PC-9 (cell line): ENCODE measurements around the gene ASB6. TPM values are rescaled to one million over a fixed set of nuclear protein-coding genes. Genes with fewer than 3 reads are reported as not detected.

Experiments
- BruUV-seq: library from RNA; stranded (reverse); fragments of 400-500 nt; replicated peaks from 2 replicates; lab custom pipeline; 2021; lab: Mats Ljungman, UMichigan
- CTCF ChIA-PET: fragments of 300-600 bp; sonication (Branson Sonifier 250); formaldehyde crosslinking; loops from one replicate; lab custom pipeline; 2022; ENCODE audit warnings: antibody characterized with exemption; lab: Charles Lee
- POLR2A ChIA-PET: fragments of 300-600 bp; sonication (Branson Sonifier 250); formaldehyde crosslinking; loops from one replicate; lab custom pipeline; 2022; ENCODE audit warnings: antibody characterized with exemption; ENCODE audit not compliant: unreplicated experiment; lab: Charles Lee
- DNase-seq, 2 experiments: peaks; one replicate each; pipeline versions ENCODE4 v3.0.0 to v3.0.0-alpha.2; 2015 to 2022; ENCODE audit warnings: mixed read lengths in 1 of 2
- H2AFZ ChIP-seq: fragments of 200-600 bp; sonication (generic); 2 replicates; pipeline ENCODE4 v1.8.1; 2017; ENCODE audit warnings: antibody characterized with exemption
- H3F3A ChIP-seq: fragments of 200-600 bp; sonication (generic); 2 replicates; pipeline ENCODE4 v1.8.1; 2017; ENCODE audit warnings: antibody characterized with exemption, mild to moderate bottlenecking, low read depth; ENCODE audit not compliant: insufficient read depth
- H3K27ac ChIP-seq: fragments of 200-600 bp; sonication (generic); 2 replicates; pipeline ENCODE4 v1.6.1; 2016; ENCODE audit warnings: mixed run types
- H3K27me3 ChIP-seq: fragments of 200-600 bp; sonication (generic); 2 replicates; pipeline ENCODE4 v1.6.1; 2016; ENCODE audit warnings: low read depth, mixed run types; ENCODE audit not compliant: insufficient read depth
- H3K36me3 ChIP-seq: fragments of 200-600 bp; sonication (generic); 2 replicates; pipeline ENCODE4 v1.6.1; 2016; ENCODE audit warnings: low read depth, mixed run types
- H3K4me1 ChIP-seq: fragments of 200-600 bp; sonication (generic); replicated peaks from 2 replicates; pipeline ENCODE4 v1.6.1; 2016; ENCODE audit warnings: mixed run types; ENCODE audit not compliant: insufficient read depth
- H3K4me2 ChIP-seq: fragments of 200-600 bp; sonication (generic); 2 replicates; pipeline ENCODE4 v1.6.1; 2017; ENCODE audit warnings: mixed run types
- H3K4me3 ChIP-seq: fragments of 200-600 bp; sonication (generic); 2 replicates; pipeline ENCODE4 v1.6.1; 2016; ENCODE audit warnings: mixed run types
- H3K79me2 ChIP-seq: fragments of 200-600 bp; sonication (generic); 2 replicates; pipeline ENCODE4 v1.6.1; 2017; ENCODE audit warnings: low read depth, mixed run types
- H3K9me2 ChIP-seq: fragments of 200-600 bp; sonication (generic); 2 replicates; pipeline ENCODE4 v1.8.1; 2017; ENCODE audit warnings: mild to moderate bottlenecking; ENCODE audit not compliant: insufficient read depth
- H3K9me3 ChIP-seq: fragments of 200-600 bp; sonication (generic); 2 replicates; pipeline ENCODE4 v1.8.1; 2016; ENCODE audit warnings: low read depth; ENCODE audit not compliant: insufficient read depth
- H4K20me1 ChIP-seq: fragments of 200-600 bp; sonication (generic); 2 replicates; pipeline ENCODE4 v1.8.1; 2017; ENCODE audit not compliant: insufficient read depth
- EZH2 ChIP-seq: fragments of 200-600 bp; sonication (generic); IDR thresholded peaks from 2 replicates; pipeline ENCODE4 v1.8.0; 2017; ENCODE audit warnings: antibody characterized with exemption, low read depth
- intact Hi-C: fragments of 100-400 bp; cut with micrococcal nuclease; formaldehyde crosslinking; loops from one replicate; pipeline ENCODE4 v1.10.0; 2022; ENCODE audit not compliant: unreplicated experiment
- total RNA-seq: library from RNA; stranded (reverse); gene quantifications from 2 replicates; pipeline ENCODE4 v1.2.3, GENCODE V29; 2021
- TF ChIP-seq, protein P1 (sequence below): fragments of 200-600 bp; sonication (generic); conservative IDR thresholded peaks from 2 replicates; pipeline ENCODE4 v1.6.1; 2017; ENCODE audit warnings: mixed run types, antibody characterized with exemption, mild to moderate bottlenecking, moderate library complexity

Gene ASB6
- total RNA-seq, 1 experiment from 2014 or later = 20.2 TPM

DNA sequence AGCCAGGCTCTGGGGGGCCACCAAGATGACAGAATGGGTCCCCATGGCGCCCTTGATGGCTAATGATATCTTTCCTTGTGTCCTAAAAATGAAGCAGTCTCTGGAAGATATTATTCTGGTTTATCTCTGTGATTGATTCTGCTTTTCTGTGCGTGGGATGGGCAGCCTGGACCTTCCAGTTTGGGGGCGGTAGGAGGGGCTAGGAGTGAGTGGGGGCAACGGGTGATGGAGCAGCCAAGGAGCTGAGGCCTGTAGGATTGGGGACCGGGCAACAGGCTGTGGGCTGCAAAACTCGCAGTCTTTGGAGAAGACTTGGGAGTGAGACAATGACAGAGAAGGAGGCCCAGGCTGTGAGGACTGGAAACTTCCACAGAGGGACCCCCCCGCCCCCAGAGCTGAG lies 32.3 kb upstream of the ASB6 start:
- Histone ChIP-seq H3K79me2 (no peaks in the 10 kb centered on the region), H3K27me3 (peaks cover 36% of the 10 kb centered on the region; the same call in 1 of the 2 replicates), H3F3A (no peaks in the 10 kb centered on the region), H3K4me1 (no peaks in the 10 kb centered on the region), H2AFZ (no peak overlapping the region), H3K9me3 (no peaks in the 10 kb centered on the region), H3K9me2 (no peaks in the 10 kb centered on the region), H3K27ac (no peak overlapping the region), H3K4me2 (no peak overlapping the region), H4K20me1 (no peaks in the 10 kb centered on the region), H3K36me3 (no peaks in the 10 kb centered on the region), H3K4me3 (no peak overlapping the region)
- DNase-seq = no peak
- TF ChIP-seq EZH2 = no peak
- TF ChIP-seq, protein P1, sequence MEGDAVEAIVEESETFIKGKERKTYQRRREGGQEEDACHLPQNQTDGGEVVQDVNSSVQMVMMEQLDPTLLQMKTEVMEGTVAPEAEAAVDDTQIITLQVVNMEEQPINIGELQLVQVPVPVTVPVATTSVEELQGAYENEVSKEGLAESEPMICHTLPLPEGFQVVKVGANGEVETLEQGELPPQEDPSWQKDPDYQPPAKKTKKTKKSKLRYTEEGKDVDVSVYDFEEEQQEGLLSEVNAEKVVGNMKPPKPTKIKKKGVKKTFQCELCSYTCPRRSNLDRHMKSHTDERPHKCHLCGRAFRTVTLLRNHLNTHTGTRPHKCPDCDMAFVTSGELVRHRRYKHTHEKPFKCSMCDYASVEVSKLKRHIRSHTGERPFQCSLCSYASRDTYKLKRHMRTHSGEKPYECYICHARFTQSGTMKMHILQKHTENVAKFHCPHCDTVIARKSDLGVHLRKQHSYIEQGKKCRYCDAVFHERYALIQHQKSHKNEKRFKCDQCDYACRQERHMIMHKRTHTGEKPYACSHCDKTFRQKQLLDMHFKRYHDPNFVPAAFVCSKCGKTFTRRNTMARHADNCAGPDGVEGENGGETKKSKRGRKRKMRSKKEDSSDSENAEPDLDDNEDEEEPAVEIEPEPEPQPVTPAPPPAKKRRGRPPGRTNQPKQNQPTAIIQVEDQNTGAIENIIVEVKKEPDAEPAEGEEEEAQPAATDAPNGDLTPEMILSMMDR = no peak
- intact Hi-C loops = no loop called here
- BruUV-seq = no TSS peak
- POLR2A ChIA-PET = interaction anchor here (0.6 kb wide), 1 partner anchor 23 kb away, joined by 3 read pairs; no protein-coding TSS in a partner anchor
- CTCF ChIA-PET = no interaction called here

DNA sequence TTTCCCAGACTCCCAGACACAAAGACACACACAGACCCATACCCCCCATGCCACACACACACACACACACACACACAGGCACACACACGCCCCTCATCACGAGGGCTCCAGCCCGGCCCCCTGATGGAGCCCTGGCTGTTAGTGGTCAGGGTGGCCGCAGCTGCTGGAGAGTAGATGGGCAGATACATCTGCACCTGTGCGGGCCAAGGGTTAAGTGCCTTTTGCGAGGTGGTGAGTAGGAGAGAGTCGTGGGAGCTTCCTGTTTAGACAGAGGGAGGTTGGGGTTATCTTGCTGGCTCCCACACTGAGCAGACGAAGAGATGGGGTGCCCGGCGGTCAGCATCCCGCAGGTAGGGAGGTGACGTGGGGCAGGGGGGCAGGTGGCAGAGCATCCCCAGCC lies 31.7 kb upstream of the ASB6 start:
- H4K20me1 ChIP-seq = no peaks in the 10 kb centered on the region
- no peak overlapping the region for H3K4me2 ChIP-seq
- no peaks in the 10 kb centered on the region for H3F3A ChIP-seq
- no peak overlapping the region for H2AFZ ChIP-seq
- POLR2A ChIA-PET = no interaction called here
- BruUV-seq = no TSS peak
- H3K27ac ChIP-seq = no peak overlapping the region
- CTCF ChIA-PET = no interaction called here
- H3K27me3 ChIP-seq = peaks cover 31% of the 10 kb centered on the region; the same call in 1 of the 2 replicates
- H3K36me3 ChIP-seq = no peaks in the 10 kb centered on the region
- no peak for TF ChIP-seq EZH2
- H3K4me3 ChIP-seq = no peak overlapping the region
- H3K9me3 ChIP-seq = no peaks in the 10 kb centered on the region
- no peaks in the 10 kb centered on the region for H3K9me2 ChIP-seq
- intact Hi-C loops = no loop called here
- H3K79me2 ChIP-seq = no peaks in the 10 kb centered on the region
- no peaks in the 10 kb centered on the region for H3K4me1 ChIP-seq
- no peak for DNase-seq

DNA sequence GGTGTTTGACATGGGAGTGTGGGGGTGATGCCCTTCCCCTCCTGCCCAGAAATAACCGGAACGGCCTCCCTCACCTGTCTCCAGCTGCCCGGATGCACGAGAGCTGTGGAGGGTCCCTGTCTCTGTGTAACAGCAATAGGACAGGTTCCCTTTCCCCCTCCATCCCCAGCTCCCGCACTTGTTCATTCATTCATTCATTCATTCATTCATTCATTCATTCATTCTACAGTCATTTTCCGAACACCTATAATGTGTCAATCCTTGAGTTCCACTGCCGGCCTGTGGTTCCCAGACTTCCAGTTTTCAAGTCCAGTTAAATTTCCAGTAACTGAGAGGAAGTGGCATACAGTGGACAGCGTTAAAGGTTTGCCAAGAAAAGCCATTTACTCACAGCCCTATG lies 30.8 kb upstream of the ASB6 start:
- H3K9me2 ChIP-seq = no peaks in the 10 kb centered on the region
- ChIA-PET CTCF (no interaction called here), POLR2A (no interaction called here)
- no peaks in the 10 kb centered on the region for H3K79me2 ChIP-seq
- no peaks in the 10 kb centered on the region for H3K4me1 ChIP-seq
- no peak overlapping the region for H3K4me2 ChIP-seq
- peaks cover 31% of the 10 kb centered on the region; the same call in 1 of the 2 replicates for H3K27me3 ChIP-seq
- no peaks in the 10 kb centered on the region for H3F3A ChIP-seq
- no peak for DNase-seq
- H3K27ac ChIP-seq = no peak overlapping the region
- intact Hi-C loops = no loop called here
- BruUV-seq = no TSS peak
- H3K9me3 ChIP-seq = no peaks in the 10 kb centered on the region
- no peaks in the 10 kb centered on the region for H4K20me1 ChIP-seq
- H3K36me3 ChIP-seq = no peaks in the 10 kb centered on the region
- no peak for TF ChIP-seq EZH2
- TF ChIP-seq, protein P1 = no peak
- H2AFZ ChIP-seq = no peak overlapping the region
- H3K4me3 ChIP-seq = no peak overlapping the region

DNA sequence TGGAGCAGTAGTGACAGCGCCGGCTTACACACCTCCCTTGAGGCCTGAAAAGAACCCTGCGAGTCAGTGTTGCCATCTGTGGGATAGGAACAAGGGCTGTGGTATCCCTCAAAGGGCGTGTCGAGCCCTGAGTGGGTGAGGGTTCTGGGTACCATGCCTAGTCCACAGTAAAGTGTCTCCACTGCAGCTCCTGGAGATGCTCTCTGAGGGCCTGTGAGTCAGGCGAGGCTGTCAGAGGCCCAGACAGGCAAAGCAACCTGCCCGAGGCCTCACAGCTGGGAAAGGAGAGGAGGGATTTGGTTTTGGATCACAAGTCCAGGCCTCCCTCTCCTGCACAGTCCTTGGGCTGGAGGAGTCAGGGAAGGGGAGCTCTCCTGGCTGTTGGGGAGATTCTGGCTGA lies 29.6 kb upstream of the ASB6 start:
- H4K20me1 ChIP-seq = no peaks in the 10 kb centered on the region
- no peaks in the 10 kb centered on the region for H3K9me2 ChIP-seq
- H3K27me3 ChIP-seq = peaks cover 24% of the 10 kb centered on the region; the same call in 1 of the 2 replicates
- intact Hi-C loops = no loop called here
- no peaks in the 10 kb centered on the region for H3K4me1 ChIP-seq
- POLR2A ChIA-PET = no interaction called here
- no peaks in the 10 kb centered on the region for H3K36me3 ChIP-seq
- no peak overlapping the region for H3K4me2 ChIP-seq
- no TSS peak for BruUV-seq
- CTCF ChIA-PET = interaction anchor here (0.6 kb wide), 1 partner anchor 112 kb away, joined by 17 read pairs; no protein-coding TSS in a partner anchor
- H3K79me2 ChIP-seq = no peaks in the 10 kb centered on the region
- no peaks in the 10 kb centered on the region for H3F3A ChIP-seq
- no peak overlapping the region for H2AFZ ChIP-seq
- TF ChIP-seq, protein P1 = no peak
- TF ChIP-seq EZH2 = no peak
- no peak for DNase-seq
- no peak overlapping the region for H3K4me3 ChIP-seq
- no peak overlapping the region for H3K27ac ChIP-seq
- no peaks in the 10 kb centered on the region for H3K9me3 ChIP-seq
